ENCODE data around the gene LAMB3. TPM values are rescaled to one million over a fixed set of nuclear protein-coding genes. Genes with fewer than 3 reads are reported as not detected.
A peak's percentile ranks its signal among the peaks of the same experiment; 100 is the strongest.

LAMB3 gene
- total RNA-seq, 5 donors from 2014 or later (not counting 1 experiment from before 2014, with no cell fraction given) = 0.25 to 1.2 (median 0.56) TPM

- Histone ChIP-seq H3K4me1 (ENCODE audit: control insufficient read depth in 1 of 2, extremely low read depth in 1 of 2, insufficient read depth in 2 of 2, low read length in 2 of 2) (peaks cover 0 to 12% of the 10 kb centered on the region in 2 experiments), H3K9me3 (no peaks in the 10 kb centered on the region), H3K36me3 (ENCODE audit: control insufficient read depth in 2 of 2, extremely low read depth in 1 of 2, insufficient read depth in 1 of 2, low read length in 1 of 2) (no peaks in the 10 kb centered on the region), H3K27ac (ENCODE audit: low read length) (no peak overlapping the region), H3K4me3 (ENCODE audit: control insufficient read depth in 1 of 2, extremely low read depth in 1 of 2, low read length in 1 of 2) (no peak overlapping the region), H3K27me3 (replicated peaks in 1 of 2; ENCODE audit: control insufficient read depth in 2 of 2, extremely low read depth in 1 of 2, insufficient read depth in 2 of 2, low read length in 1 of 2) (no peaks in the 10 kb centered on the region)
- no peaks in the 10 kb centered on the region for H3K9me3 Mint-ChIP-seq
- ATAC-seq (replicated peaks in 1 of 4) (no peak), DNase-seq (no peak)
- H3K27ac Mint-ChIP-seq = no peak overlapping the region
- CTCF ChIA-PET = no interaction called here
- H3K27me3 Mint-ChIP-seq = peaks cover 0 to 2% of the 10 kb centered on the region in 2 donors
- POLR2A ChIA-PET = no interaction called here
- H3K4me3 Mint-ChIP-seq = no peak overlapping the region
- H3K36me3 Mint-ChIP-seq = peaks cover 7% of the 10 kb centered on the region
- 54% methylated on average over 2 of the region's 4 CpGs for WGBS (ENCODE audit: insufficient coverage)
- H3K4me1 Mint-ChIP-seq = peaks cover 0 to 11% (median 9%) of the 10 kb centered on the region in 3 donors
Measured at GRCh38 chr1:209621286-209621685, 30.9 kb downstream of the LAMB3 start.

GRCh38 chr1:209620487-209620884 is 31.7 kb downstream of the LAMB3 start:
- Mint-ChIP-seq H3K9me3 (no peaks in the 10 kb centered on the region), H3K4me3 (no peak overlapping the region), H3K27me3 (peaks cover 0 to 2% of the 10 kb centered on the region in 2 donors), H3K36me3 (peaks cover 8% of the 10 kb centered on the region), H3K4me1 (peaks cover 0 to 11% (median 9%) of the 10 kb centered on the region in 3 donors), H3K27ac (no peak overlapping the region)
- H3K4me3 ChIP-seq (ENCODE audit: control insufficient read depth in 1 of 2, extremely low read depth in 1 of 2, low read length in 1 of 2) = no peak overlapping the region
- no peaks in the 10 kb centered on the region for H3K27me3 ChIP-seq (replicated peaks in 1 of 2; ENCODE audit: control insufficient read depth in 2 of 2, extremely low read depth in 1 of 2, insufficient read depth in 2 of 2, low read length in 1 of 2)
- no peak overlapping the region for H3K27ac ChIP-seq (ENCODE audit: low read length)
- peaks cover 0 to 12% of the 10 kb centered on the region in 2 experiments for H3K4me1 ChIP-seq (ENCODE audit: control insufficient read depth in 1 of 2, extremely low read depth in 1 of 2, insufficient read depth in 2 of 2, low read length in 2 of 2)
- ChIA-PET CTCF (no interaction called here), POLR2A (no interaction called here)
- DNase-seq = no peak
- 84% methylated on average over 3 of the region's 3 CpGs for WGBS (ENCODE audit: insufficient coverage)
- no peaks in the 10 kb centered on the region for H3K9me3 ChIP-seq
- ATAC-seq (replicated peaks in 1 of 4) = no peak
- no peaks in the 10 kb centered on the region for H3K36me3 ChIP-seq (ENCODE audit: control insufficient read depth in 2 of 2, extremely low read depth in 1 of 2, insufficient read depth in 1 of 2, low read length in 1 of 2)

GRCh38 chr1:209619696-209620486 is 32.3 kb downstream of the LAMB3 start:
- 91% methylated on average over 4 of the region's 7 CpGs for WGBS (ENCODE audit: insufficient coverage)
- no peak overlapping the region for H3K4me3 Mint-ChIP-seq

GRCh38 chr1:209618756-209619420 is 33.3 kb downstream of the LAMB3 start:
- ATAC-seq (replicated peaks in 1 of 4) (peak in 1 of 4 experiments; percentile 37), DNase-seq (peak in 1 of 35 experiments; percentile 9)
- Histone ChIP-seq H3K27ac (ENCODE audit: low read length) (no peak overlapping the region), H3K4me3 (ENCODE audit: control insufficient read depth in 1 of 2, extremely low read depth in 1 of 2, low read length in 1 of 2) (no peak overlapping the region), H3K9me3 (no peaks in the 10 kb centered on the region), H3K27me3 (replicated peaks in 1 of 2; ENCODE audit: control insufficient read depth in 2 of 2, extremely low read depth in 1 of 2, insufficient read depth in 2 of 2, low read length in 1 of 2) (no peaks in the 10 kb centered on the region), H3K4me1 (ENCODE audit: control insufficient read depth in 1 of 2, extremely low read depth in 1 of 2, insufficient read depth in 2 of 2, low read length in 2 of 2) (peaks cover 0 to 12% of the 10 kb centered on the region in 2 experiments), H3K36me3 (ENCODE audit: control insufficient read depth in 2 of 2, extremely low read depth in 1 of 2, insufficient read depth in 1 of 2, low read length in 1 of 2) (no peaks in the 10 kb centered on the region)
- 35% methylated on average over 2 of the region's 6 CpGs for WGBS (ENCODE audit: insufficient coverage)
- CTCF ChIA-PET = interaction anchor here (0.7 to 1.6 kb wide), 4 partner anchors 9 to 1658 kb away, joined by 3 to 4 read pairs (median 4); no protein-coding TSS in a partner anchor
- no peaks in the 10 kb centered on the region for H3K27me3 Mint-ChIP-seq
- H3K4me3 Mint-ChIP-seq = no peak overlapping the region
- H3K27ac Mint-ChIP-seq = no peak overlapping the region
- peaks cover 8% of the 10 kb centered on the region for H3K36me3 Mint-ChIP-seq
- POLR2A ChIA-PET = no interaction called here
- peaks cover 0 to 11% (median 9%) of the 10 kb centered on the region in 3 donors for H3K4me1 Mint-ChIP-seq
- H3K9me3 Mint-ChIP-seq = no peaks in the 10 kb centered on the region

More at GRCh38 chr1:209619696-209620486, 32.3 kb downstream of the LAMB3 start:
- Mint-ChIP-seq H3K27me3 (peaks cover 0 to 2% of the 10 kb centered on the region in 2 donors), H3K27ac (no peak overlapping the region), H3K4me1 (peaks cover 0 to 11% (median 9%) of the 10 kb centered on the region in 3 donors), H3K9me3 (no peaks in the 10 kb centered on the region), H3K36me3 (peaks cover 8% of the 10 kb centered on the region)
- H3K27ac ChIP-seq (ENCODE audit: low read length) = no peak overlapping the region
- no peaks in the 10 kb centered on the region for H3K9me3 ChIP-seq
- ChIA-PET CTCF (interaction anchor here in 1 of 2 donors (1.2 kb wide), 1 partner anchor 8 kb away, joined by 4 read pairs; no protein-coding TSS in a partner anchor), POLR2A (no interaction called here)
- no peaks in the 10 kb centered on the region for H3K36me3 ChIP-seq (ENCODE audit: control insufficient read depth in 2 of 2, extremely low read depth in 1 of 2, insufficient read depth in 1 of 2, low read length in 1 of 2)
- no peak overlapping the region for H3K4me3 ChIP-seq (ENCODE audit: control insufficient read depth in 1 of 2, extremely low read depth in 1 of 2, low read length in 1 of 2)
- DNase-seq (no peak), ATAC-seq (replicated peaks in 1 of 4) (no peak)
- H3K27me3 ChIP-seq (replicated peaks in 1 of 2; ENCODE audit: control insufficient read depth in 2 of 2, extremely low read depth in 1 of 2, insufficient read depth in 2 of 2, low read length in 1 of 2) = no peaks in the 10 kb centered on the region
- H3K4me1 ChIP-seq (ENCODE audit: control insufficient read depth in 1 of 2, extremely low read depth in 1 of 2, insufficient read depth in 2 of 2, low read length in 2 of 2) = peaks cover 0 to 12% of the 10 kb centered on the region in 2 experiments

GRCh38 chr1:209618291-209618690 is 33.9 kb downstream of the LAMB3 start:
- DNase-seq = no peak
- Histone ChIP-seq H3K36me3 (ENCODE audit: control insufficient read depth in 2 of 2, extremely low read depth in 1 of 2, insufficient read depth in 1 of 2, low read length in 1 of 2) (no peaks in the 10 kb centered on the region), H3K27me3 (replicated peaks in 1 of 2; ENCODE audit: control insufficient read depth in 2 of 2, extremely low read depth in 1 of 2, insufficient read depth in 2 of 2, low read length in 1 of 2) (no peaks in the 10 kb centered on the region), H3K9me3 (no peaks in the 10 kb centered on the region), H3K27ac (ENCODE audit: low read length) (no peak overlapping the region), H3K4me3 (ENCODE audit: control insufficient read depth in 1 of 2, extremely low read depth in 1 of 2, low read length in 1 of 2) (no peak overlapping the region), H3K4me1 (ENCODE audit: control insufficient read depth in 1 of 2, extremely low read depth in 1 of 2, insufficient read depth in 2 of 2, low read length in 2 of 2) (peaks cover 0 to 12% of the 10 kb centered on the region in 2 experiments)
- no peak overlapping the region for H3K27ac Mint-ChIP-seq
- H3K4me3 Mint-ChIP-seq = no peak overlapping the region
- ATAC-seq (replicated peaks in 1 of 4) = no peak
- H3K27me3 Mint-ChIP-seq = no peaks in the 10 kb centered on the region
- ChIA-PET POLR2A (no interaction called here), CTCF (interaction anchor here in 1 of 2 donors (0.7 to 1.6 kb wide), 3 partner anchors 16 to 1658 kb away, joined by 3 to 4 read pairs (median 3); no protein-coding TSS in a partner anchor)
- peaks cover 0 to 11% (median 9%) of the 10 kb centered on the region in 3 donors for H3K4me1 Mint-ChIP-seq
- WGBS (ENCODE audit: insufficient coverage) = 87% methylated on average over 10 of the region's 11 CpGs
- no peaks in the 10 kb centered on the region for H3K9me3 Mint-ChIP-seq
- H3K36me3 Mint-ChIP-seq = peaks cover 8% of the 10 kb centered on the region

- Mint-ChIP-seq H3K4me1 (peaks cover 0 to 11% (median 9%) of the 10 kb centered on the region in 3 donors), H3K27ac (no peak overlapping the region), H3K9me3 (no peaks in the 10 kb centered on the region), H3K27me3 (no peaks in the 10 kb centered on the region), H3K4me3 (no peak overlapping the region), H3K36me3 (peaks cover 8% of the 10 kb centered on the region)
- Histone ChIP-seq H3K36me3 (ENCODE audit: control insufficient read depth in 2 of 2, extremely low read depth in 1 of 2, insufficient read depth in 1 of 2, low read length in 1 of 2) (no peaks in the 10 kb centered on the region), H3K4me3 (ENCODE audit: control insufficient read depth in 1 of 2, extremely low read depth in 1 of 2, low read length in 1 of 2) (no peak overlapping the region), H3K9me3 (no peaks in the 10 kb centered on the region), H3K27ac (ENCODE audit: low read length) (no peak overlapping the region), H3K4me1 (ENCODE audit: control insufficient read depth in 1 of 2, extremely low read depth in 1 of 2, insufficient read depth in 2 of 2, low read length in 2 of 2) (peaks cover 0 to 12% of the 10 kb centered on the region in 2 experiments), H3K27me3 (replicated peaks in 1 of 2; ENCODE audit: control insufficient read depth in 2 of 2, extremely low read depth in 1 of 2, insufficient read depth in 2 of 2, low read length in 1 of 2) (no peaks in the 10 kb centered on the region)
- POLR2A ChIA-PET = no interaction called here
- 100% methylated on average over 1 of the region's 6 CpGs for WGBS (ENCODE audit: insufficient coverage)
- ATAC-seq (replicated peaks in 1 of 4) (no peak), DNase-seq (no peak)
- CTCF ChIA-PET = interaction anchor here in 1 of 2 donors (1.6 kb wide), 1 partner anchor 48 kb away, joined by 4 read pairs; no protein-coding TSS in a partner anchor
Measured at GRCh38 chr1:209617755-209618154, 34.5 kb downstream of the LAMB3 start.

All from T-cell (primary cell).